IPS DF 6.9 (cell line): Measurements from ENCODE around the gene KRTAP9-2.
"Not testable (repeated sequence)": the region's sequence is repeated elsewhere in the genome, so short reads cannot be mapped to it uniquely, and the experiment has no call there.

Source experiments
- DNase-seq: peaks from one replicate; pipeline ENCODE4 v3.0.0-alpha.2; 2013; ENCODE audit warnings: low read depth, low spot score
- H3K27ac ChIP-seq: one replicate; pipeline ENCODE4 v1.5.1; 2013; ENCODE audit warnings: low read length, control low read depth
- H3K27me3 ChIP-seq: 2 replicates; pipeline ENCODE4 v1.6.1; 2013; ENCODE audit warnings: mild to moderate bottlenecking, low read length; ENCODE audit not compliant: control insufficient read depth, insufficient read depth
- H3K36me3 ChIP-seq: 2 replicates; pipeline ENCODE4 v1.6.1; 2013; ENCODE audit warnings: low read length; ENCODE audit not compliant: control insufficient read depth, insufficient read depth
- H3K4me1 ChIP-seq: 2 replicates; pipeline ENCODE4 v1.6.1; 2013; ENCODE audit warnings: low read length; ENCODE audit not compliant: control insufficient read depth, insufficient read depth
- H3K4me3 ChIP-seq: 2 replicates; pipeline ENCODE4 v1.5.1; 2013; ENCODE audit warnings: mild to moderate bottlenecking, low read length
- H3K9me3 ChIP-seq: 2 replicates; pipeline ENCODE4 v1.6.1; 2013; ENCODE audit warnings: low read length, inconsistent platforms; ENCODE audit not compliant: control insufficient read depth, insufficient read depth
- WGBS: extraction: QIAGEN DNeasy Blood & Tissue Kit; methylation state at CpG from one replicate; pipeline ENCODE4 v1.1.7; 2013; ENCODE audit warnings: mixed read lengths, missing lambda C conversion rate; ENCODE audit not compliant: insufficient read length, insufficient coverage; 5-methylcytosine and 5-hydroxymethylcytosine counted together

Gene KRTAP9-2

DNA sequence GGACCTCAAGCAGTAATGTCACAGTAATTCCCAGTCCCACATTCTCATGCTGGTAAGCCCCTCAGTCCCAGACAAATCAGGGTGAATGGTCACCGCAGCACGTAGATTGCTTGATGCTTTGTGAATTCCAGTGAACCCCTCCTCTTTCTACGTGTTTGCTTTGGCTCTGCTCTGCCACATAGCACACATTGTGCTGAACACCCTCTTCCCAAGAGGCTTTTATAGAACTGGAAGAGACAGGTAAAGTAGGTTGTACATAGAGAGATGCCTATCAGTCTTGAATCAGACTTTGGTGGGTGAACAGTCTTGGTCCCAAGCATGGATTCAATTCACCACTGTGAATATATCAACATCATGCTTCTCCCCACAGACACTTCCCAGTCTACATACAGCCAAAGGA lies 38.2 kb downstream of the KRTAP9-2 start:
- Histone ChIP-seq H3K4me1 (no peaks in the 10 kb centered on the region), H3K9me3 (no peaks in the 10 kb centered on the region), H3K4me3 (no peak overlapping the region), H3K27ac (no peak overlapping the region), H3K27me3 (no peaks in the 10 kb centered on the region), H3K36me3 (no peaks in the 10 kb centered on the region)
- no CpG with 5 or more reads among the region's 3 CpGs for WGBS
- no peak for DNase-seq

DNA sequence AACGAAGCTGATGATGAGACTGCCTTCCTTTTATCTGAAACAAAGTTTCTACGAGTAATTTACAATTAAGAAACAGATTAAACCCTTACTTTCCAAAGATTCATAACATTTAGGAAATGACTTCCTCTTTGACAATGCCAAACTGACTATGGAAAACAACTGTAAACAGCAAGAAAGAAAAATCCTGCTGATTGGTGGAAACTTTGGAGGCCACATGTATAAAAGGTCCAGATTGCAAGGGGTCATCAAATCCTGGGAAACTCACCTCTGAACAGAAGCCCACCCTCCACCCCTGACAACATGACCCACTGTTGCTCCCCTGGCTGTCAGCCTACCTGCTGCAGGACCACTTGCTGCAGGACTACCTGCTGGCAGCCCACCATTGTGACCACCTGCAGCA lies 38.6 kb downstream of the KRTAP9-2 start, which contains the start of gene KRTAP9-6:
Gene KRTAP9-6, plus strand, starts transcription at position 301 of the 400 bp plus-strand sequence. Its CDS starts 0 bp downstream, at position 301.
- no peaks in the 10 kb centered on the region for H3K4me1 ChIP-seq
- no peaks in the 10 kb centered on the region for H3K36me3 ChIP-seq
- H3K27me3 ChIP-seq = no peaks in the 10 kb centered on the region
- no CpG with 5 or more reads among the region's 2 CpGs for WGBS
- no peak within 1 kb of the TSS for H3K27ac ChIP-seq
- H3K4me3 ChIP-seq = no peak within 1 kb of the TSS
- no peaks in the 10 kb centered on the region for H3K9me3 ChIP-seq
- no peak for DNase-seq

DNA sequence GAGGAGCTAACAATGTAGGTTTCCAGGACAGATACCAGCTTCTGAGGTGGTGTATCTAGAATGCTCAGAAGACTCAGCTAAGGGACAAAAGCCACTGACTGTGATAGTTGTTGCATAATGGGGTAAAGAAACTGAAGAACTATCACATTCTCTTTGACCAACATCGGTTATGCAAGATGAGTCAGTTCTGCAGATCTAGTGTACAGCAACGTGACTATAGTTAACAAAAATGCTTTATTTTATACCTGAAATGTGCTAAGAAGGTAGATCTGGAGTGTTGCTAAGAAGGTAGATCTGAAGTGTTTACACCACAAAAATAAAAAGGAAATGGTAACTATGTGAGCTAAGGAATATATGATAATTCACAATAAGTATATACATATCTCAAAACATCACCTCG lies 41.3 kb downstream of the KRTAP9-2 start:
- no peak overlapping the region for H3K4me3 ChIP-seq
- H3K4me1 ChIP-seq = no peaks in the 10 kb centered on the region
- no peak for DNase-seq
- no peaks in the 10 kb centered on the region for H3K9me3 ChIP-seq
- H3K36me3 ChIP-seq = no peaks in the 10 kb centered on the region
- H3K27me3 ChIP-seq = no peaks in the 10 kb centered on the region
- no peak overlapping the region for H3K27ac ChIP-seq
- WGBS = no CpG with 5 or more reads among the region's 3 CpGs

DNA sequence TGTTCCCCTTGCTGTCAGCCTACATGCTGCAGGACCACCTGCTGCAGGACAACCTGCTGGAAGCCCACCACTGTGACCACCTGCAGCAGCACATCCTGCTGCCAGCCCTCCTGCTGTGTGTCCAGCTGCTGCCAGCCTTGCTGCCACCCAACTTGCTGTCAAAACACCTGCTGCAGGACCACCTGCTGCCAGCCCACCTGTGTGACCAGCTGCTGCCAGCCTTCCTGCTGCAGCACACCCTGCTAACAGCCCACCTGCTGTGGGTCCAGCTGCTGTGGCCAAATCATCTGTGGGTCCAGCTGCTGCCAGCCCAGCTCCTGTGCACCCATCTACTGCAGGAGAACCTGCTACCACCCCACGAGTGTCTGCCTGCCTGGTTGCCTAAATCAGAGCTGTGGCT lies 44.9 kb downstream of the KRTAP9-2 start:
- not testable (repeated sequence) for H3K27ac ChIP-seq, H3K4me3 ChIP-seq, H3K27me3 ChIP-seq, DNase-seq, H3K36me3 ChIP-seq, H3K4me1 ChIP-seq, H3K9me3 ChIP-seq
- no CpG with 5 or more reads among the region's 1 CpG for WGBS

DNA sequence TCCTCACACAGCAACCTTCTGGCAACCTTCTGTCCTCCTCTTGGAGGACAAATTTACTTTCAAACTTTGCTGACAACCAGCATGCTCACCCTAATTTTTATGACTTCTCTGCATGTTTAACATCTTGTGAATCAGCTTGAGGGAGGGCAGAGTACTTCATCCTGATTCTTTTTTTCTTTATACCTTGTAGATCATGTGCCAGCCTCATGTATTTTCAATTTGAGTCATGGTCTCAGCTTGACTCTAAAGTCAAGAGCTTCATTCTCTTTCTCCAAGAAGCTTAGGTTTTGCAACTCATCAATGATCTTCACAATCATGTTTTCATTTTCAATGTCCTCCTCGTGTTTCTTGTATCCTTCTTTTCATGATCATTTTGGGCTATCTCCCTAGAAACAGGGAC lies 45.4 kb downstream of the KRTAP9-2 start:
- H3K27ac ChIP-seq = no peak overlapping the region
- DNase-seq = no peak
- H3K9me3 ChIP-seq = no peaks in the 10 kb centered on the region
- no peak overlapping the region for H3K4me3 ChIP-seq
- no peaks in the 10 kb centered on the region for H3K4me1 ChIP-seq
- H3K36me3 ChIP-seq = no peaks in the 10 kb centered on the region
- no CpG with 5 or more reads among the region's 1 CpG for WGBS
- H3K27me3 ChIP-seq = no peaks in the 10 kb centered on the region

DNA sequence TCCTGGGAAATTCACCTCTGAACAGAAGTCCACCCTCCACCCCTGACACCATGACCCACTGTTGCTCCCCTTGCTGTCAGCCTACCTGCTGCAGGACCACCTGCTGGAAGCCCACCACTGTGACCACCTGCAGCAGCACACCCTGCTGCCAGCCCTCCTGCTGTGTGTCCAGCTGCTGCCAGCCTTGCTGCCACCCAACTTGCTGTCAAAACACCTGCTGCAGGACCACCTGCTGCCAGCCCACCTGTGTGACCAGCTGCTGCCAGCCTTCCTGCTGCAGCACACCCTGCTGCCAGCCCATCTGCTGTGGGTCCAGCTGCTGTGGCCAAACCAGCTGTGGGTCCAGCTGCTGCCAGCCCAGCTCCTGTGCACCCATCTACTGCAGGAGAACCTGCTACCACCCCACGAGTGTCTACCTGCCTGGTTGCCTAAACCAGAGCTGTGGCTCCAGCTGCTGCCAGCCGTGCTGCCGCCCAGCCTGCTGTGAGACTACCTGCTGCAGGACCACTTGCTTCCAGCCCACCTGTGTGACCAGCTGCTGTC lies 49.3 kb downstream of the KRTAP9-2 start, which contains the start of gene KRTAP9-7:
Gene KRTAP9-7, plus strand, starts transcription at position 51 of the 543 bp plus-strand sequence. Its CDS starts 0 bp downstream, at position 51.
- not testable (repeated sequence) for H3K9me3 ChIP-seq, H3K4me3 ChIP-seq, DNase-seq, H3K27me3 ChIP-seq, H3K4me1 ChIP-seq, H3K27ac ChIP-seq, H3K36me3 ChIP-seq
- no CpG with 5 or more reads among the region's 3 CpGs for WGBS
